Testis (tissue), 2 donors: ENCODE results near the gene MYLIP.

Experiments used
- CTCF ChIP-seq, 3 experiments: fragments of 450-650 bp in 2 of 3; fragments of 200-600 bp in 1 of 3; sonication (generic) in 1 of 3; IDR thresholded peaks; one replicate each; pipeline ENCODE4 v1.5.1; 2016 to 2019; ENCODE audit warnings: antibody characterized with exemption in 3 of 3, mild to moderate bottlenecking in 2 of 3, moderate library complexity in 1 of 3
- POLR2A ChIP-seq: fragments of 450-650 bp; IDR thresholded peaks from one replicate; pipeline ENCODE4 v1.6.1; 2017; ENCODE audit warnings: antibody characterized with exemption, mild to moderate bottlenecking, moderate library complexity

GRCh38 chr6:16183187-16183664 lies 54.3 kb downstream of the MYLIP start:
- TF ChIP-seq POLR2A (no peak), CTCF (IDR thresholded peaks at IDR 0.05) (peak; percentile 55 to 71 (median 69))
